Muscle of back (tissue), 11 donors: Measurements from ENCODE around the gene TIMP3. TPM values are rescaled to one million over a fixed set of nuclear protein-coding genes. Genes with fewer than 3 reads are reported as not detected.
A peak's percentile ranks its signal among the peaks of the same experiment; 100 is the strongest.
"Not testable (repeated sequence)": the region's sequence is repeated elsewhere in the genome, so short reads cannot be mapped to it uniquely, and the experiment has no call there.

Experiments
- DNase-seq, 3 donors: peaks; one replicate each; pipeline versions ENCODE4 v3.0.0 to v3.0.0-alpha.2; 2013
- polyA plus RNA-seq, 10 donors: library from polyadenylated mRNA; unstranded; fragments of 120-200 nt; gene quantifications; one replicate each; pipeline ENCODE4 v1.2.1, GENCODE V29; 2013; ENCODE audit not compliant: insufficient read length in 10 of 10

Gene TIMP3
- polyA plus RNA-seq, 10 donors = 107 to 166 (median 133) TPM

- peak in 1 of 3 donors; percentile 44 for DNase-seq
Measured at GRCh38 chr22:32852395-32853251, 51.1 kb downstream of the TIMP3 start.

- DNase-seq = no peak
Measured at GRCh38 chr22:32853662-32854061, 52.2 kb downstream of the TIMP3 start.

- no peak for DNase-seq
Measured at GRCh38 chr22:32854351-32854804, 52.9 kb downstream of the TIMP3 start.

GRCh38 chr22:32855045-32855756, 53.7 kb downstream of the TIMP3 start:
- DNase-seq = no peak

GRCh38 chr22:32858121-32858703, 56.7 kb downstream of the TIMP3 start:
- no peak for DNase-seq

- no peak for DNase-seq
Measured at GRCh38 chr22:32858957-32859356, 57.5 kb downstream of the TIMP3 start.

- peak in 1 of 3 donors; percentile 36 for DNase-seq
Measured at GRCh38 chr22:32859743-32860142, 58.2 kb downstream of the TIMP3 start.

GRCh38 chr22:32861330-32861729, 59.8 kb downstream of the TIMP3 start:
- no peak for DNase-seq

- DNase-seq = no peak
Measured at GRCh38 chr22:32862083-32862482, 60.6 kb downstream of the TIMP3 start.

- DNase-seq = no peak
Measured at GRCh38 chr22:32862936-32863661, 61.6 kb downstream of the TIMP3 start.

- no peak for DNase-seq
Measured at GRCh38 chr22:32864041-32864440, 62.5 kb downstream of the TIMP3 start.

- no peak for DNase-seq
Measured at GRCh38 chr22:32864596-32864995, 63.1 kb downstream of the TIMP3 start.

GRCh38 chr22:32866953-32867352, 65.4 kb downstream of the TIMP3 start:
- no peak for DNase-seq

- DNase-seq = no peak
Measured at GRCh38 chr22:32868946-32869345, 67.4 kb downstream of the TIMP3 start.

- no peak for DNase-seq
Measured at GRCh38 chr22:32870474-32870873, 69.0 kb downstream of the TIMP3 start.

GRCh38 chr22:32873604-32874003, 72.1 kb downstream of the TIMP3 start:
- not testable (repeated sequence) for DNase-seq

- no peak for DNase-seq
Measured at GRCh38 chr22:32874385-32874784, 72.9 kb downstream of the TIMP3 start.

GRCh38 chr22:32874976-32875375, 73.5 kb downstream of the TIMP3 start:
- DNase-seq = peak in 2 of 3 donors; percentile 57 to 82

GRCh38 chr22:32876516-32876915, 75.0 kb downstream of the TIMP3 start:
- DNase-seq = no peak

- DNase-seq = no peak
Measured at GRCh38 chr22:32877196-32877595, 75.7 kb downstream of the TIMP3 start.

GRCh38 chr22:32879550-32879949, 78.0 kb downstream of the TIMP3 start:
- DNase-seq = no peak

GRCh38 chr22:32880061-32880460, 78.6 kb downstream of the TIMP3 start:
- DNase-seq = no peak
